K562 (cell line): ENCODE data around the gene DAP. TPM values are rescaled to one million over a fixed set of nuclear protein-coding genes. Genes with fewer than 3 reads are reported as not detected.

Source experiments
- BCLAF1 ChIP-seq, 2 experiments: fragments of 450-650 bp in 1 of 2; IDR thresholded peaks; 2 replicates each; pipeline ENCODE4 v1.6.1; 2011 to 2017; ENCODE audit warnings: low read depth in 2 of 2, antibody characterized with exemption in 1 of 2, borderline replicate concordance in 1 of 2, low read length in 1 of 2, mild to moderate bottlenecking in 1 of 2, mixed read lengths in 1 of 2; ENCODE audit not compliant: control insufficient read depth in 1 of 2
- BCOR ChIP-seq: fragments of 450-650 bp; IDR thresholded peaks from 2 replicates; pipeline ENCODE4 v1.6.1; 2016
- CBFA2T3 ChIP-seq: fragments of 450-650 bp; IDR thresholded peaks from 2 replicates; pipeline ENCODE4 v1.6.1; 2017
- FOXK2 ChIP-seq, 2 experiments: fragments of 450-650 bp; IDR thresholded peaks in 1 of 2; conservative IDR thresholded peaks in 1 of 2; 2 replicates each; pipeline ENCODE4 v1.6.1; 2016; ENCODE audit warnings: low read depth in 2 of 2, mild to moderate bottlenecking in 1 of 2
- GATAD2B ChIP-seq: fragments of 450-650 bp; IDR thresholded peaks from 2 replicates; pipeline ENCODE4 v1.6.1; 2017; ENCODE audit warnings: mild to moderate bottlenecking, borderline replicate concordance
- JUN ChIP-seq, 2 experiments: sonication (generic) in 1 of 2; formaldehyde crosslinking in 1 of 2; IDR thresholded peaks; 2 replicates each; pipeline versions ENCODE4 v1.6.1 to v1.8.0; 2012 to 2022; ENCODE audit warnings: borderline replicate concordance in 2 of 2, mild to moderate bottlenecking in 2 of 2, improper control_type of control experiment in 1 of 2, low read depth in 1 of 2, low read length in 1 of 2, missing genetic modification reagents in 1 of 2
- KAT8 ChIP-seq: fragments of 450-650 bp; IDR thresholded peaks from 2 replicates; pipeline ENCODE4 v1.6.1; 2016; ENCODE audit warnings: low read depth, mild to moderate bottlenecking
- L3MBTL2 ChIP-seq: fragments of 450-650 bp; IDR thresholded peaks from 2 replicates; pipeline ENCODE4 v1.6.1; 2016; ENCODE audit warnings: mild to moderate bottlenecking, moderate library complexity
- LARP7 ChIP-seq: fragments of 450-650 bp; IDR thresholded peaks from 2 replicates; pipeline ENCODE4 v1.6.1; 2016
- LCOR ChIP-seq: sonication (generic); formaldehyde crosslinking; IDR thresholded peaks from 2 replicates; pipeline ENCODE4 v1.8.0; 2022; ENCODE audit warnings: mild to moderate bottlenecking, missing genetic modification reagents
- MEF2A ChIP-seq: IDR thresholded peaks from 2 replicates; pipeline ENCODE4 v1.6.1; 2011; ENCODE audit warnings: low read depth, mild to moderate bottlenecking, low read length, moderate library complexity; ENCODE audit not compliant: control insufficient read depth
- SMARCC2 ChIP-seq: fragments of 450-650 bp; IDR thresholded peaks from 2 replicates; pipeline ENCODE4 v1.6.1; 2017; ENCODE audit warnings: antibody characterized with exemption, moderate library complexity, mild to moderate bottlenecking, low read depth
- U2AF2 ChIP-seq: fragments of 200-400 bp; formaldehyde crosslinking; optimal IDR thresholded peaks from 2 replicates; pipeline ENCODE3; 2017; ENCODE audit warnings: low read depth, mild to moderate bottlenecking, low read length
- ZKSCAN8 ChIP-seq: fragments of 200-800 bp; sonication (Bioruptor generic); IDR thresholded peaks from 2 replicates; pipeline ENCODE4 v1.6.1; 2016; ENCODE audit warnings: missing genetic modification characterization, missing compliant biosample characterization
- polyA plus RNA-seq, 8 experiments: library from polyadenylated mRNA; depleted of rRNA in 4 of 8; stranded (reverse) in 5 of 8; unstranded in 3 of 8; fragments of >200 nt; fragmentation: Nextera tagmentation in 2 of 8; fragmentation: Illumina TruSeq in 1 of 8; extraction: Ambion mirVana in 2 of 8; extraction: Trizol in 1 of 8; gene quantifications; 2 replicates each; pipeline versions ENCODE4 v1.2.1 to v1.2.3, GENCODE V29; 2011 to 2014; ENCODE audit warnings: inconsistent platforms in 1 of 8, missing spikeins in 1 of 8
- total RNA-seq, 7 experiments: library from RNA; depleted of rRNA in 6 of 7; stranded (reverse); fragments of >200 nt in 6 of 7; fragmentation: Illumina TruSeq in 2 of 7; extraction: Trizol in 2 of 7; gene quantifications; 2 replicates each; pipeline versions ENCODE4 v1.2.1 to v1.2.3, GENCODE V29; 2011 to 2021; ENCODE audit warnings: low replicate concordance in 1 of 7
- TF ChIP-seq, protein P1 (sequence below), 2 experiments: fragments of 150-350 bp in 1 of 2; IDR thresholded peaks; 2 replicates each; pipeline ENCODE4 v1.6.1; 2012 to 2016; ENCODE audit warnings: low read depth in 2 of 2, low read length in 2 of 2, mild to moderate bottlenecking in 1 of 2, moderate library complexity in 1 of 2
- TF ChIP-seq, protein P2 (sequence below), 2 experiments: IDR thresholded peaks; 2 replicates each; pipeline ENCODE4 v1.6.1; 2011; ENCODE audit warnings: borderline replicate concordance in 1 of 2, control low read depth in 1 of 2, low read depth in 1 of 2, low read length in 1 of 2, mild to moderate bottlenecking in 1 of 2, mixed read lengths in 1 of 2, moderate library complexity in 1 of 2; ENCODE audit not compliant: insufficient read depth in 1 of 2, insufficient read length in 1 of 2, poor library complexity in 1 of 2, severe bottlenecking in 1 of 2; ENCODE audit errors: extremely low read depth in 1 of 2

Gene DAP
- total and polyA plus RNA-seq, 9 of the 15 experiments (the other 6 are each of a cell fraction or from before 2014, with no cell fraction given) = 14.1 to 151 (median 34.5) TPM

DNA sequence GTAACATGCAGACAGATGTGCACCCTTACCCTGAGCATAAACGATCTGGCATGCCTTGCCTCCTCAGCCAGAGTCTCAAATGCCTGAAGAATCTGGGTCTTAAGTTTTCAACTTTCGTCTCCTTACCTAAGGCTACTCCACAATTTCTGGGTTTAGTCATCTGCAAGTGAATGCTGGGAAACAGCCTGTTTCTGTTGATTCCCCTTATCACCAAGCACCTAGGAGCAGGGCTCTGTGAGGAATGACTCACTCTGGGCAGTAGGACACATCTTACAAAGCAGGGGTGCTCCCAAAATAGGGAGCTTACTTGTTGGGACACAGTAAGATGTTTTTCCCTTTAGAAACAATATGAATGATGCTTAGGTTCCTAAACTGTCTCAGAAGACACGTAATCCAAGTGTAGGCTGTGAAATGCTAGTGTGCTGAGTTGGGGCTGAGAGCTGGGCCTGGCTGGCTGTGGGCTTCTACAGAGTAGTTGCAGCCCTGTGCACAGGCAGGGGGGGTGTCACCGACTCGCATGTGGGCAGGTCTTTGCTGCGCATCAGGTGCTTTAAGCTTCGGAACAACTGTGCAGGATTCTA lies 58.0 kb downstream of the DAP start (continued):
- TF ChIP-seq, protein P1, sequence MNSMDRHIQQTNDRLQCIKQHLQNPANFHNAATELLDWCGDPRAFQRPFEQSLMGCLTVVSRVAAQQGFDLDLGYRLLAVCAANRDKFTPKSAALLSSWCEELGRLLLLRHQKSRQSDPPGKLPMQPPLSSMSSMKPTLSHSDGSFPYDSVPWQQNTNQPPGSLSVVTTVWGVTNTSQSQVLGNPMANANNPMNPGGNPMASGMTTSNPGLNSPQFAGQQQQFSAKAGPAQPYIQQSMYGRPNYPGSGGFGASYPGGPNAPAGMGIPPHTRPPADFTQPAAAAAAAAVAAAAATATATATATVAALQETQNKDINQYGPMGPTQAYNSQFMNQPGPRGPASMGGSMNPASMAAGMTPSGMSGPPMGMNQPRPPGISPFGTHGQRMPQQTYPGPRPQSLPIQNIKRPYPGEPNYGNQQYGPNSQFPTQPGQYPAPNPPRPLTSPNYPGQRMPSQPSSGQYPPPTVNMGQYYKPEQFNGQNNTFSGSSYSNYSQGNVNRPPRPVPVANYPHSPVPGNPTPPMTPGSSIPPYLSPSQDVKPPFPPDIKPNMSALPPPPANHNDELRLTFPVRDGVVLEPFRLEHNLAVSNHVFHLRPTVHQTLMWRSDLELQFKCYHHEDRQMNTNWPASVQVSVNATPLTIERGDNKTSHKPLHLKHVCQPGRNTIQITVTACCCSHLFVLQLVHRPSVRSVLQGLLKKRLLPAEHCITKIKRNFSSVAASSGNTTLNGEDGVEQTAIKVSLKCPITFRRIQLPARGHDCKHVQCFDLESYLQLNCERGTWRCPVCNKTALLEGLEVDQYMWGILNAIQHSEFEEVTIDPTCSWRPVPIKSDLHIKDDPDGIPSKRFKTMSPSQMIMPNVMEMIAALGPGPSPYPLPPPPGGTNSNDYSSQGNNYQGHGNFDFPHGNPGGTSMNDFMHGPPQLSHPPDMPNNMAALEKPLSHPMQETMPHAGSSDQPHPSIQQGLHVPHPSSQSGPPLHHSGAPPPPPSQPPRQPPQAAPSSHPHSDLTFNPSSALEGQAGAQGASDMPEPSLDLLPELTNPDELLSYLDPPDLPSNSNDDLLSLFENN (IDR thresholded peaks at IDR 0.05; ENCODE audit: low read depth in 2 of 2, low read length in 2 of 2) = peak in 1 of 2 experiments; percentile 85; a peak in 1 of 4 replicates
- peak; percentile 53; the same call in 1 of the 2 replicates for TF ChIP-seq GATAD2B
- peak in 1 of 2 experiments; percentile 66; a peak in 1 of 4 replicates for TF ChIP-seq BCLAF1 (IDR thresholded peaks at IDR 0.05; ENCODE audit: borderline replicate concordance in 1 of 2, control insufficient read depth in 1 of 2, low read depth in 2 of 2, low read length in 1 of 2)
- TF ChIP-seq BCOR = 0 out of 2 replicates have a peak, but pooled peaks have one; percentile 45
- 0 out of 2 replicates have a peak, but pooled peaks have one; percentile 9 for TF ChIP-seq L3MBTL2
- peak; percentile 83 for TF ChIP-seq MEF2A
- TF ChIP-seq FOXK2 (conservative IDR thresholded peaks at IDR 0.05 in 1 of 2, IDR thresholded peaks at IDR 0.05 in 1 of 2; ENCODE audit: low read depth in 2 of 2) = peak; percentile 50 to 94
- TF ChIP-seq LARP7 = no peak
- no peak for TF ChIP-seq KAT8
- TF ChIP-seq SMARCC2 = peak; percentile 98
- peak; percentile 94; the same call in 1 of the 2 replicates for TF ChIP-seq LCOR
- TF ChIP-seq ZKSCAN8 (CRISPR knock-in tag) = peak; percentile 10; the same call in 1 of the 2 replicates
- TF ChIP-seq U2AF2 = no peak
- peak; percentile 99 for TF ChIP-seq JUN (IDR thresholded peaks at IDR 0.05; ENCODE audit: borderline replicate concordance, low read depth, low read length)
- no peak for TF ChIP-seq JUN (CRISPR knock-in tag; IDR thresholded peaks at IDR 0.05; ENCODE audit: borderline replicate concordance)
- peak; percentile 95 for TF ChIP-seq CBFA2T3
- TF ChIP-seq, protein P2, sequence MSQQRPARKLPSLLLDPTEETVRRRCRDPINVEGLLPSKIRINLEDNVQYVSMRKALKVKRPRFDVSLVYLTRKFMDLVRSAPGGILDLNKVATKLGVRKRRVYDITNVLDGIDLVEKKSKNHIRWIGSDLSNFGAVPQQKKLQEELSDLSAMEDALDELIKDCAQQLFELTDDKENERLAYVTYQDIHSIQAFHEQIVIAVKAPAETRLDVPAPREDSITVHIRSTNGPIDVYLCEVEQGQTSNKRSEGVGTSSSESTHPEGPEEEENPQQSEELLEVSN (IDR thresholded peaks at IDR 0.05; ENCODE audit: borderline replicate concordance in 1 of 2, extremely low read depth in 1 of 2, insufficient read depth in 1 of 2, insufficient read length in 1 of 2, low read depth in 1 of 2, low read length in 1 of 2, poor library complexity in 1 of 2, severe bottlenecking in 1 of 2) = peak in 1 of 2 experiments; percentile 3
